DMS153 treated with DMSO at 0.1 percent for 48 hours (cell line): ENCODE data around the gene CLK3.
"Not testable (repeated sequence)": the region's sequence is repeated elsewhere in the genome, so short reads cannot be mapped to it uniquely, and the experiment has no call there.

Experiments
- DNase-seq: peaks from one replicate; lab custom pipeline; 2025; ENCODE audit not compliant: unreplicated experiment; lab: John Stamatoyannopoulos, UW

The CLK3 gene

DNA sequence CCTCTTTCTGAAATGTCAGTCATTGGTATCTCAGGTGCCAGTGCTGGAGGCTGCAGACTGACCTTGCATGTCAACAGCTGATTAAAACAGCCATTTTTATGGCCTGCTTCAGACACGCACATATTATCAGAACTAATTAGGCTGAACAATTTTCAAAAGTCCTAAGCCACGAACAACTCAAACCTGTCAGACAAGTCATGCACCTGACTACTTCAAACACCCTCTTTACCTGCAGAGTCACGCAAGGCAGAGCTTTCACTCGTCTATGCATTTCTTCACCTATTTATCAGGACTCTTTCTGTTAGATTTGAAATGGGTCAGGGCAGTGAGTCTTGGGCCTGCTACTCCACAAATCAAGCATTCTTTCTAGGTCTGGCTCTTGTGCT lies 26.7 kb downstream of the CLK3 start:
- no peak for DNase-seq

- DNase-seq, result no peak
These were observed 27.4 kb downstream of the CLK3 start for GRCh38 chr15:74642734-74643664.

- DNase-seq, result no peak
These were observed 28.1 kb downstream of the CLK3 start for GRCh38 chr15:74643665-74644204.

- DNase-seq, result no peak
These were observed 30.8 kb downstream of the CLK3 start for GRCh38 chr15:74646480-74646879.

GRCh38 chr15:74648051-74648842 lies 32.6 kb downstream of the CLK3 start:
- DNase-seq, result no peak

- peak; percentile 29 for DNase-seq
These were observed 35.7 kb downstream of the CLK3 start for GRCh38 chr15:74651242-74651741.

- DNase-seq, result no peak
These were observed 37.9 kb downstream of the CLK3 start for GRCh38 chr15:74653426-74654102.

DNA sequence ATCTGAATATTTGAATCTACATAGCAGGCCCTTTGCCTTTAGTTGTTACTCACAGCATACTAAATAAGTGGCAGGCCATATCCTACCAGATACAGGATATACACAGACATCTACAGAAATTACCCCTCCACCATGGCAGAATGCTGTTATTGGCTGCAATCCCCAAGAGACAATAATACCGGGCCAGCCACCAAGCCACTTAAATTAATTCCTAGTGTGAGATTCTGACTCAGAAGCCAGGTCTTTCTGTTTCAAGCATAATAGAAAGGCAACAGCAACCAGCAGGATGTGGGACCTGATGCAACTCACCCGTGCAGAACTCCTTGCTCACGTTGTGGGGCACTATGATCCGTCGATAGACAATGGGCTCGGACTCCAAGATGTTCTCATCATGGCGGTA lies 39.8 kb downstream of the CLK3 start:
- DNase-seq, result peak; percentile 51

- DNase-seq, result no peak
These were observed 41.4 kb downstream of the CLK3 start for GRCh38 chr15:74656935-74657535.

GRCh38 chr15:74657846-74658245 lies 42.2 kb downstream of the CLK3 start:
- DNase-seq, result no peak

GRCh38 chr15:74661280-74661679 lies 45.6 kb downstream of the CLK3 start:
- DNase-seq, result not testable (repeated sequence)

DNA sequence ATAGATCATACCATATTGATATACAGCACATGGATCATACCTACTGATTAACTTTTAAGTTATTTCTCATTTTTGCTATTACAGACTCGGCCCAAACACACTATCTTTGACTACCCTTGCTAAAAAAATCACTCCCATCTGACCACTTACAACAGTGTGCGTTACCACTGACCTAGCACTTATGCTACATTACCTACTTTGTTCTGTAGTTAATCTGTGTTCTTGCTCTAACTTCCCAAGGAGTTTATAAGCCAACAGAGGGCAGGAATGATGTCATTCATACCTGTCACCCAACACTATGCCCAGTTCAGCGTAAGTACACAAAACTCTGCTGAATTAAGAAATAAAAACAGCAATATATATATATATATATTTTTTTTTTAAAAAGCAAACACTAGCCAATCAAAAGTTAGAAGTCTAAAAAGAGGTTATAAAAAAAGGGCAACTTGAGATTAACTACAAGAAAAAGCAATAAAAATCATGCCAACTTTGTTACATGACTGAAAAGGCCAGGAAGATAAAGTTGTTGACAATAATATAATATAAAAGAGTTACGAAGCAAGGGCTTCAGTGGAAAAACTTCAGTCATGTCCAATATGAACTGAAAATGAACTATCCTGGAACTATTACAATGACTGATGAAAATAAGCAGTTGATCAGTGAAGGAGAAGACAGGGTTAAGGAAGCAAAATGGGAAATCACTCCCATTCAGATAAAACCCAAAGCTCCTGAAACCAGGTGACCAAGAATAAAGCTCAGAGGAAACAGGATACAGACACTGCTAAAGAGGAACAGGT lies 46.6 kb downstream of the CLK3 start:
- no peak for DNase-seq

DNA sequence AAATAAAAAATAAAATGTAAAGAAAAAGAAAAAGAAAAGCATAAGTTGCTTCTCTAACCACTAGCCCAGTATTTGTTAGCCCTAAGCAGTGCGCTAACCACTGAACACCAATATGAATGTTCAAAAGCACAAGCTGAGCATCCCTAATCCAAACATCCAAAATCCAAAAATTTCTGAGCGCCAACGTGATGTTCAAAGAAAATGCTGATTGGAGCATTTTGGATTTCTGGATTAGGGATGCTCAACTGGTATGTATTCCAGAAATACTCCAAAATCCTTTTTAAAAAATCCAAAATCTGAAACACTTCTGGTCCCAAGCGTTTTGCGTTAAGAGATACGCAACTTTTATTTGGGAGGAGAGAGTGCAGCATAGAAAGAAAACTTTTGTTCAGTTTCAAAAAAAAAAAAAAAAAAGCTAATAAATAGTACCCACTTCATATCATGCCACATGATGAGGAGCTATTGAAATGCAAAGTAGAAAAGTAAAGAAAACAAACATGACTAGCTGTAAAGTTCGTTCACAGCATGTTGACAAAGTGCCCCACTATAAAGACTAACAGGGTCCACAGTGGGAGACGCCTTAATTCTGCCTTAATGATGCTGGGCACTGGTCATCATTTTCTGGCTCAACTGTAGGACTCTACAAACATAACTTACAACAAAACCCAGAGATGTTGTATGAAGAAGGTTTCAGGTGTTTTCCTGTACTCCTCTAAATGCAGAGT lies 47.8 kb downstream of the CLK3 start:
- no peak for DNase-seq

- no peak for DNase-seq
These were observed 48.5 kb downstream of the CLK3 start for GRCh38 chr15:74664028-74664616.

GRCh38 chr15:74664670-74665069 lies 49.0 kb downstream of the CLK3 start:
- DNase-seq, result no peak

DNA sequence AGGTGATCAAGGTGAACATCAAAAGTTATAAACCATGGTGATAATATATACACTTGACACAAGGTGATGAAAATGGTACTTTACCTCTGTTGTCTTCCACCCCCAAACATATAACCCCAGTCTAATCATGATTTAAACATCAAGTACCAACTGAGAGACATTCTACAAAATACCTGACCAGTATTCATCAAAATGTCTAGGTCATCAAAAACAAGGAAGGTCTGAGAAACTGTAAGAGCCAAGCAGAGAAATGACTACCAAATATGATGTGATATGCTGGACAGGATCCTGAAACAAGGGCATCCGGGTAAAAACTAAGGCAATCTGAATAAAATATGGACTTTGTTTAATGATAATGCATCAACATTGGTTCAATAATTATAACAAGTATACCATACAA lies 52.3 kb downstream of the CLK3 start:
- no peak for DNase-seq

DNA sequence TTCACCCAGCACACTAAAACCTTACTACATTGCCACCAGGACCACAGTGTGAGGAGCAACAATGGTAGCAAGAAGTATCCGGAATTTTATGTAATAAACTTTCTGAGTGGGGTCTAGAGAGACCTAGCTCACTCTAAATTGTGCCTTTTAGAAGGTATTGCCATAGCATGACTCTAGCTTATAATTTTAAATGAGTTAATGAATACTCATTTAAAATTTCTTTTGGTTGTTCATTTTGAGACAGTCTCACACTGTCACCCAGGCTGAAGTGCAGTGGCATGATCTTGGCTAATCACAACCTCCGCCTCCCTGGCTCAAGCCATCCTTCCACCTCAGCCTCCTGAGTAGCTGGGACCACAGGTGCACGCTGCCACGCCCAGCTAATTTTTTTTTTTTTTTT lies 54.0 kb downstream of the CLK3 start:
- DNase-seq, result no peak

DNA sequence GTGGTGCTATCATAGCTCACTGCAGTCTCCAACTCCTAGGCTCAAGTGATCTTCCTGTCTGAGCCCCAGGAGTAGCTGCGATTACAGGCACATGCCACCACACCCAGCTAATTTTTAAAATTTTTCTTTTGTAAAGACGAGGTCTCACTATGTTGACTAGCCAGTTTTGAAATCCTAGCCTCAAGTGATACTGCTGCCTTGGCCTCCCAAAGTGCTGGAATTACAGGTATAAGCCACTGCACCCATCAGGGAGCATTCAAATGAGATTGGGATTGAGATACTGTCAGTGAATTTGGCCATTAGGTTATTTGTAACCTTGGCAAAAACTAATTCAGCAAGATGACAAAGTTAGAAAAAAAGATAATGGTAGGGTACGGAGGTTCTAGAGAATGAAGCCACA lies 58.5 kb downstream of the CLK3 start:
- DNase-seq, result no peak

- no peak for DNase-seq
These were observed 61.2 kb downstream of the CLK3 start for GRCh38 chr15:74676801-74677200.
